ENCODE data around the gene VPREB1. TPM values are rescaled to one million over a fixed set of nuclear protein-coding genes. Genes with fewer than 3 reads are reported as not detected.

Gene VPREB1
- total RNA-seq, 4 donors from 2014 or later = not detected

DNA sequence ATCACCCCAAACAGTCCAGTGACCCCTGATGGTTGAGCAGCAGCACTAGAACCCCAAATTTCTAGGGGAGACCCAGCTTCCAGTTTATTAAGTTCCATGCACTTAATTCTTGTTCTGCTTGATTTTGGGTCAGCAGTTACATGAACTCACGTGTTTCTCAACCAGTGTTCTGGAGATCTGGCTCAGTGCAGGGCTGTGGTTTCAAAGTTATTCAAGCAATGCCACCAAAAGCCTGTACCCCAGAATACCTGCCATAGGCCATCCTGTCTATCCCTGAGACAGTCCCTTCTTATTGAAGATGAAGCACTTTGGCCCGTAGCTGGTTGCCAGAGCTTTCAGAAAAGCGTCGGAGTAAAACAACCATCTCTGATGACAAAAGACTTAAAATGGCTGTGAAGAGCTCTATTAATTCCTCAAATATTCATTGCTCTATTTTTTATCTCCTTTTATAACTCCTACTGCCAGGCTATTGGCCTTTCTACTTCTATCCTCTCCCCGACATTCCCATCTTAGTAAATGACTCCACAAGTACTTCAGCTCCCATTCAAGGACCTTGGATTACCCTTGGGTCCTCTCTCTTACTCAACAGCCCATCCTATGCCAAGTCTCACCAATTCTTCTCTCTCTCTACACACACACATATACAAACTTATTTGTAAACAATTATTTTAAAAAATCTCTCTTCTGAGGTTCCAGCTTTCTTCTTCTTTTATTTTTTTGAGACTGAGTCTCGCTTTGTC lies 18.0 kb upstream of the VPREB1 start:
- Histone ChIP-seq H3K4me3 (no peak overlapping the region), H3K9me3 (no peaks in the 10 kb centered on the region), H3K27me3 (no peaks in the 10 kb centered on the region), H3K36me3 (no peaks in the 10 kb centered on the region), H3K27ac (no peak overlapping the region), H3K4me1 (no peaks in the 10 kb centered on the region)
- DNase-seq = no peak
- 78 to 83% methylated on average over 5 to 6 of the region's 6 CpGs for WGBS, 2 donors (ENCODE audit: low coverage in 1 of 2)
- TF ChIP-seq EP300 (IDR thresholded peaks at IDR 0.05; ENCODE audit: low read depth) (no peak), POLR2AphosphoS5 (IDR thresholded peaks at IDR 0.05) (no peak), POLR2A (IDR thresholded peaks at IDR 0.05) (no peak)
- TF ChIP-seq, protein P1, sequence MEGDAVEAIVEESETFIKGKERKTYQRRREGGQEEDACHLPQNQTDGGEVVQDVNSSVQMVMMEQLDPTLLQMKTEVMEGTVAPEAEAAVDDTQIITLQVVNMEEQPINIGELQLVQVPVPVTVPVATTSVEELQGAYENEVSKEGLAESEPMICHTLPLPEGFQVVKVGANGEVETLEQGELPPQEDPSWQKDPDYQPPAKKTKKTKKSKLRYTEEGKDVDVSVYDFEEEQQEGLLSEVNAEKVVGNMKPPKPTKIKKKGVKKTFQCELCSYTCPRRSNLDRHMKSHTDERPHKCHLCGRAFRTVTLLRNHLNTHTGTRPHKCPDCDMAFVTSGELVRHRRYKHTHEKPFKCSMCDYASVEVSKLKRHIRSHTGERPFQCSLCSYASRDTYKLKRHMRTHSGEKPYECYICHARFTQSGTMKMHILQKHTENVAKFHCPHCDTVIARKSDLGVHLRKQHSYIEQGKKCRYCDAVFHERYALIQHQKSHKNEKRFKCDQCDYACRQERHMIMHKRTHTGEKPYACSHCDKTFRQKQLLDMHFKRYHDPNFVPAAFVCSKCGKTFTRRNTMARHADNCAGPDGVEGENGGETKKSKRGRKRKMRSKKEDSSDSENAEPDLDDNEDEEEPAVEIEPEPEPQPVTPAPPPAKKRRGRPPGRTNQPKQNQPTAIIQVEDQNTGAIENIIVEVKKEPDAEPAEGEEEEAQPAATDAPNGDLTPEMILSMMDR (IDR thresholded peaks at IDR 0.05) = no peak
- in situ Hi-C loops (cut with MboI; ENCODE audit: low pct_ligation_motif_present in 1 of 4, low pct_unique_long_range_greater_than_20kb in 1 of 4, low sequenced_read_pairs in 3 of 4) (loop anchor here in 1 of 4 donors (25.0 kb wide), 1 partner anchor 111 kb away; no protein-coding TSS in a partner anchor), intact Hi-C loops (cut with DNase I; ENCODE audit: low total_unique reads) (no loop called here)

GRCh38 chr22:22228421-22228820 lies 16.2 kb upstream of the VPREB1 start:
- H3K4me1 ChIP-seq = no peaks in the 10 kb centered on the region
- no peak for DNase-seq
- H3K27ac ChIP-seq = no peak overlapping the region
- intact Hi-C loops (cut with DNase I; ENCODE audit: low total_unique reads) (no loop called here), in situ Hi-C loops (cut with MboI; ENCODE audit: low pct_ligation_motif_present in 1 of 4, low pct_unique_long_range_greater_than_20kb in 1 of 4, low sequenced_read_pairs in 3 of 4) (loop anchor here in 1 of 4 donors (25.0 kb wide), 1 partner anchor 109 kb away; no protein-coding TSS in a partner anchor)
- no peak overlapping the region for H3K4me3 ChIP-seq
- H3K36me3 ChIP-seq = no peaks in the 10 kb centered on the region
- H3K27me3 ChIP-seq = no peaks in the 10 kb centered on the region
- WGBS, 2 donors (ENCODE audit: low coverage in 1 of 2) = 82% methylated on average over 4 to 6 of the region's 6 CpGs
- H3K9me3 ChIP-seq = no peaks in the 10 kb centered on the region
- TF ChIP-seq POLR2AphosphoS5 (IDR thresholded peaks at IDR 0.05) = no peak
- TF ChIP-seq POLR2A (IDR thresholded peaks at IDR 0.05) = no peak
- no peak for TF ChIP-seq EP300 (IDR thresholded peaks at IDR 0.05; ENCODE audit: low read depth)
- TF ChIP-seq, protein P1 (IDR thresholded peaks at IDR 0.05) = no peak

DNA sequence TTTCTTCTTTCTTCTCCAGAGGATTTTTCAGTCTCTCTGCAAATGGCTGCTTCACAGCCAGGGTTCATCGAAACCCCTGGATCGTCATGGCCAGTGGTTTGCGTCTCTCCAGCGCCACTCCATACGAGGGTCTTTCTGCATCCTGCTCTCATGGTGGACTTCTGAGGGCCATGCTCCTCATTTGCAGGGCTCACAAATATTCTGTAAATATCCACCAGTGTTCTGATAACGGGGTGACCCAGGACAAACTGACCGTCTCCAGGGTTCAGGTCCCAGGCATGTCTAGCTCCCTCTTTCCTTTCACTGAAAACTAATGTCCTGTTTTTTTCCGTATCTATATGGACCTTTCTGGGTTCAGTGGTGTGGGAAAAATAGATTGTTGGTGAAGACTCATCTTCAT lies 15.7 kb upstream of the VPREB1 start:
- no peaks in the 10 kb centered on the region for H3K36me3 ChIP-seq
- no peak for DNase-seq
- TF ChIP-seq POLR2AphosphoS5 (IDR thresholded peaks at IDR 0.05) (no peak), POLR2A (IDR thresholded peaks at IDR 0.05) (no peak), EP300 (IDR thresholded peaks at IDR 0.05; ENCODE audit: low read depth) (no peak)
- TF ChIP-seq, protein P1 (IDR thresholded peaks at IDR 0.05) = no peak
- no peak overlapping the region for H3K27ac ChIP-seq
- 81 to 96% methylated on average over 4 to 8 of the region's 8 CpGs for WGBS, 2 donors (ENCODE audit: low coverage in 1 of 2)
- no peaks in the 10 kb centered on the region for H3K4me1 ChIP-seq
- H3K27me3 ChIP-seq = no peaks in the 10 kb centered on the region
- intact Hi-C loops (cut with DNase I; ENCODE audit: low total_unique reads) (no loop called here), in situ Hi-C loops (cut with MboI; ENCODE audit: low pct_ligation_motif_present in 1 of 4, low pct_unique_long_range_greater_than_20kb in 1 of 4, low sequenced_read_pairs in 3 of 4) (loop anchor here in 1 of 4 donors (25.0 kb wide), 1 partner anchor 108 kb away; no protein-coding TSS in a partner anchor)
- H3K9me3 ChIP-seq = no peaks in the 10 kb centered on the region
- H3K4me3 ChIP-seq = no peak overlapping the region

DNA sequence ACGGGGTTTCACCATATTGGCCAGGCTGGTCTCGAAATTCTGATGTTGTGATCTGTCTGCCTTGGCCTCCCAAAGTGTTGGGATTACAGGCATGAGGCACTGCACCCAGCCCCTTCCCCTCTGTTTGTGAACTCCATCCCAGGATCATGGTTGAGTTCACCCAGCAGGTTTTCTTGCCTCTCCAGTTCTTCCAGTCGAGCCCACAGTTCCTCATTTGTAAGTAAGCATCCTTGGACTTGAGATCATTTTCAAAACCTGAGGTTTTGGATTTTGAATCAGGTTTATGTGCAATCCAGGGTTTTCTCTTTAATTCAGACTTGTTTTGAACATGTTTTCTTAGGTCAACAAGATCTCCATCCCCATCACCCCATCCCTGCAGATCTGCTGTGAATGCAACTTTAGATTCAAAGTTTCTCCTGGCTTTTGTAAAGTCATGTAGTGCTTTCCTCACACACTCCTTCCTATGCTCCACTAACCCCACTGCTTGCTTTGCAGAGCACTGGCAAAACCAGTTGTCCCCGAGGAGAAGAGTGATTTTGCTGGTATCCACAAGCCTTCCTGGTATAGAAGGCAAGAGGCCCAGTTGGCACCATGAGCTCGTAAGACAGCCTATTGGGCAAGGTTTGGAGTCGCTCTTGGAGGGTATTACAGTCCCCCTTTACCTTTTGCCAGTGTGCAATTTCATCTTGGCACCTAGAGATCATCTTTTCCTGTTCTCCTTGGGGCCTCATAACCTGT lies 14.7 kb upstream of the VPREB1 start:
- WGBS, 2 donors (ENCODE audit: low coverage in 1 of 2) = 73 to 79% methylated on average over 4 to 6 of the region's 6 CpGs
- Histone ChIP-seq H3K27ac (no peak overlapping the region), H3K36me3 (no peaks in the 10 kb centered on the region), H3K4me1 (no peaks in the 10 kb centered on the region), H3K27me3 (no peaks in the 10 kb centered on the region), H3K4me3 (no peak overlapping the region), H3K9me3 (no peaks in the 10 kb centered on the region)
- in situ Hi-C loops (cut with MboI; ENCODE audit: low pct_ligation_motif_present in 1 of 4, low pct_unique_long_range_greater_than_20kb in 1 of 4, low sequenced_read_pairs in 3 of 4) (loop anchor here in 1 of 4 donors (25.0 kb wide), 1 partner anchor 107 kb away; no protein-coding TSS in a partner anchor), intact Hi-C loops (cut with DNase I; ENCODE audit: low total_unique reads) (no loop called here)
- no peak for DNase-seq
- no peak for TF ChIP-seq POLR2A (IDR thresholded peaks at IDR 0.05)
- no peak for TF ChIP-seq POLR2AphosphoS5 (IDR thresholded peaks at IDR 0.05)
- no peak for TF ChIP-seq EP300 (IDR thresholded peaks at IDR 0.05; ENCODE audit: low read depth)
- TF ChIP-seq, protein P1 (IDR thresholded peaks at IDR 0.05) = no peak

Data from transverse colon (tissue), 4 donors.